Measurements from ENCODE around the gene AK2.
A peak's percentile ranks its signal among the peaks of the same experiment; 100 is the strongest.

The AK2 gene

GRCh38 chr1:32969566-32969965 lies 67.1 kb downstream of the AK2 start:
- no peak for DNase-seq

- DNase-seq = no peak
These were observed 68.7 kb downstream of the AK2 start for GRCh38 chr1:32967888-32968568.

GRCh38 chr1:32966900-32967299 lies 69.8 kb downstream of the AK2 start:
- no peak for DNase-seq

GRCh38 chr1:32965251-32965747 lies 71.4 kb downstream of the AK2 start:
- no peak for DNase-seq

- DNase-seq = peak; percentile 95
These were observed 72.0 kb downstream of the AK2 start, which contains the start of gene RNF19B for GRCh38 chr1:32964461-32965250. Gene RNF19B, minus strand, starts transcription at chr1:32964809. Its CDS starts 124 bp downstream, at chr1:32964685.

GRCh38 chr1:32963746-32964460 lies 72.8 kb downstream of the AK2 start:
- DNase-seq = no peak

GRCh38 chr1:32962248-32962896 lies 74.3 kb downstream of the AK2 start:
- peak; percentile 39 for DNase-seq

GRCh38 chr1:32960819-32961355 lies 75.8 kb downstream of the AK2 start:
- DNase-seq = peak; percentile 98

GRCh38 chr1:32960342-32960741 lies 76.3 kb downstream of the AK2 start:
- DNase-seq = no peak

GRCh38 chr1:32958827-32959226 lies 77.9 kb downstream of the AK2 start:
- DNase-seq = no peak

All from DMS79 treated with DMSO at 0.1 percent for 48 hours (cell line).